ENCODE data around the gene LRRC75B. TPM values are rescaled to one million over a fixed set of nuclear protein-coding genes. Genes with fewer than 3 reads are reported as not detected.

LRRC75B gene
- total RNA-seq, 1 donor from 2014 or later = 5.6 TPM

DNA sequence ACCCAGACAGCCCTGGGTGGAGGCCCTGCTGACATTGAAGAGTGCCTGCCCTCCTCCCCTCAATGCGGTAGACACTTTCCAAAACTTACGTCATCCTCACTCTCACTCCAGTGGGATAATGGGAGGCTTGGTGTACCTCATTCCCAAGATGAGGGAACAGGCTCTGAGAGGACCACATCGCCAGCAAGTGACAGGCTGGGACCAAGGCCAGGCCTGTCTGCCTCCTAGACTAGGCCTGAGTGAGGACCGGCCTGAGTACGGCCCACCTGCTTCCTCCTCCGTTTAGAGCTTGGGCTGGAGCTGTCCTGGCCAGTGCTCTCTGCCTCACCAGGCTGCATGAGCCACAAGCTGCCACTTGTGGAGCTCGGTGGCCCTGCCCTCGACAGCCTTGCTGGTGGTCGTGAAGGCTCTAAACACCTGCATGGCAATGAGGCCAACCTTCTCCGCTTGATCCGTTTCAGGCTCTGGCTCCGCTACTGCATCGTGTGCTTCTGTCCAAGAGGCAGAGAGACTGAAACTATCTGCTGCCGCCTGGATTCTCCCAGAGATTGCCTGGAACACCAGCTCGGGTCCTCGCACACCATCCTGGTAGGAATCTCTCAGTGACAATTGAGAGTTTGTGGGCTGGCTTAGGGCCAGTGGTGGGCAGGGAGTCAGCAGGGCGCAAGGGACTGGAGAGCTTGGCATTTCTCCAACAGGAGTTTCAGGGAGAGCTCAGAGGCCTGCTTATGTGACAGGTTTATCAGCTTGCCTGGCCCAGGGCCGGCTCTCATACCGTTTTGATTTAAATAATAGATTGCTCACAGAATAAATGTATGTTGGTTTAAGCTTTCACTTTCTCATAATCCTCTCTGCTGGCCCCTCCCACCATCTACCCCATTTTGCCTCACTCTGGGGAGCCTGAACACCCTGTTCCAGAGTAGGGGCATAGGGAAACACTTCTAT, 9.4 kb downstream of the LRRC75B start:
- H3K27ac ChIP-seq (replicated peaks) = peak overlapping the region; percentile 71
- TF ChIP-seq, protein P1, sequence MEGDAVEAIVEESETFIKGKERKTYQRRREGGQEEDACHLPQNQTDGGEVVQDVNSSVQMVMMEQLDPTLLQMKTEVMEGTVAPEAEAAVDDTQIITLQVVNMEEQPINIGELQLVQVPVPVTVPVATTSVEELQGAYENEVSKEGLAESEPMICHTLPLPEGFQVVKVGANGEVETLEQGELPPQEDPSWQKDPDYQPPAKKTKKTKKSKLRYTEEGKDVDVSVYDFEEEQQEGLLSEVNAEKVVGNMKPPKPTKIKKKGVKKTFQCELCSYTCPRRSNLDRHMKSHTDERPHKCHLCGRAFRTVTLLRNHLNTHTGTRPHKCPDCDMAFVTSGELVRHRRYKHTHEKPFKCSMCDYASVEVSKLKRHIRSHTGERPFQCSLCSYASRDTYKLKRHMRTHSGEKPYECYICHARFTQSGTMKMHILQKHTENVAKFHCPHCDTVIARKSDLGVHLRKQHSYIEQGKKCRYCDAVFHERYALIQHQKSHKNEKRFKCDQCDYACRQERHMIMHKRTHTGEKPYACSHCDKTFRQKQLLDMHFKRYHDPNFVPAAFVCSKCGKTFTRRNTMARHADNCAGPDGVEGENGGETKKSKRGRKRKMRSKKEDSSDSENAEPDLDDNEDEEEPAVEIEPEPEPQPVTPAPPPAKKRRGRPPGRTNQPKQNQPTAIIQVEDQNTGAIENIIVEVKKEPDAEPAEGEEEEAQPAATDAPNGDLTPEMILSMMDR (IDR thresholded peaks at IDR 0.05; ENCODE audit: borderline replicate concordance) = no peak
- H3K4me3 ChIP-seq = peak overlapping the region; percentile 39
- H3K27me3 ChIP-seq (ENCODE audit: low read depth) = no peaks in the 10 kb centered on the region
- H3K36me3 ChIP-seq = peaks cover 3% of the 10 kb centered on the region
- peaks cover 22% of the 10 kb centered on the region for H3K4me1 ChIP-seq
- intact Hi-C loops (cut with micrococcal nuclease) = no loop called here
- H3K9me3 ChIP-seq (replicated peaks) = no peaks in the 10 kb centered on the region
- DNase-seq = no peak

DNA sequence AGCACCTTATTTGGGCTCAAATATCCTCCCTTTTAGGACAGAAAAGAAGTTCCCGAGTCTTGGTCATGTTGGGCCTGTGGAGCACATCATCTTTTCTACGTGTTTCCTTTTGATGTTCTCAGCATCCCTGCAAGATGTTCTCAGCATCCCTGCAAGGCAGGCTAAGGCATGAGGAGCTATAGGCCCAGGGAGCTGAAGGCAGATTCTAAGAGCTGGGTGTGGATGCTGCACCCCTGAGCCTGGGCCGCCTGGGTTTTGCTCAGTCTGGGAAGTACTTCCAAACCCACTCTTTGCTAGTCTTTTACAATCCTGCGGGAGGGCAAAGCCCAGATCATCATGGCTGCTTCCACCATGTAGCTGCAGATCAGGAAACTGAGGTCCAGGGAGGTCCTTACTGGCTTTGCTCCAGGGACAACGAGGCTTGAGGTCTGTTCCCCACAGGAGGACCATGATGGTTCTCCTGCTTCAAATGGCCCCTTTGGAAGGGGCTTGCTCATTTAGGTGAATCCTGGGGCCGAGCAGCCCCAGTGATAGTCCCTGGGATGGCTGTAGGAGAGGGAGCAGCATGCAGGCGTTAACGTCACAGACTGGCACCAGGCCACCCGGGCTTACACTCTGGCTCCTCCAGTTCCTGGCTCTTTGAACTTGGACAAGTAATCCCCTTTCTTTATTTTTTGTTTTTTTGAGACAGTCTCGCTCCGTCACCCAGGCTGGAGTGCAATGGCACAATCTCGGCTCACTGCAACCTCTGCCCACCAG, 10.6 kb downstream of the LRRC75B start:
- Histone ChIP-seq H3K4me3 (no peak overlapping the region), H3K9me3 (replicated peaks) (no peaks in the 10 kb centered on the region), H3K27ac (replicated peaks) (no peak overlapping the region), H3K36me3 (peaks cover 8% of the 10 kb centered on the region), H3K27me3 (ENCODE audit: low read depth) (no peaks in the 10 kb centered on the region), H3K4me1 (peaks cover 22% of the 10 kb centered on the region)
- intact Hi-C loops (cut with micrococcal nuclease) = no loop called here
- TF ChIP-seq, protein P1 (IDR thresholded peaks at IDR 0.05; ENCODE audit: borderline replicate concordance) = no peak
- DNase-seq = no peak

DNA sequence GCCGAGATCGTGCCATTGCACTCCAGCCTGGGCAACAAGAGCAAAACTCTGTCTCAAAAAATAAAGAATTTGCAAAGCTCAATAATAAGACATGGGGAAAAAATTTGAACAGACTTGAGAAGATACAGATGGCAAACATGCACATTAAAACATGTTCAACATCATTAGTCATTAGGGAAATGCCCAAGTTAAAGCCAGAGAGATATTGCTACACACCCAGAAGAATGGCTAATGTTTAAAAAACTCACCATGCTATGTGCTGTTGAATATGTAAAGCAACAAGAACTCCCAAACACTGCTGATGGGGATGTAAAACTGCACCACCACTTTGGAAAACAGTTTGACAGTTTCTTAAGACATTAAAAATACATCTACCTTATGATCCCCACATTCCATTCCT, 12.6 kb downstream of the LRRC75B start:
- Histone ChIP-seq H3K27ac (replicated peaks) (no peak overlapping the region), H3K4me1 (peaks cover 22% of the 10 kb centered on the region), H3K36me3 (peaks cover 18% of the 10 kb centered on the region), H3K4me3 (no peak overlapping the region), H3K27me3 (ENCODE audit: low read depth) (no peaks in the 10 kb centered on the region), H3K9me3 (replicated peaks) (no peaks in the 10 kb centered on the region)
- no peak for DNase-seq
- TF ChIP-seq, protein P1 (IDR thresholded peaks at IDR 0.05; ENCODE audit: borderline replicate concordance) = no peak
- intact Hi-C loops (cut with micrococcal nuclease) = no loop called here

DNA sequence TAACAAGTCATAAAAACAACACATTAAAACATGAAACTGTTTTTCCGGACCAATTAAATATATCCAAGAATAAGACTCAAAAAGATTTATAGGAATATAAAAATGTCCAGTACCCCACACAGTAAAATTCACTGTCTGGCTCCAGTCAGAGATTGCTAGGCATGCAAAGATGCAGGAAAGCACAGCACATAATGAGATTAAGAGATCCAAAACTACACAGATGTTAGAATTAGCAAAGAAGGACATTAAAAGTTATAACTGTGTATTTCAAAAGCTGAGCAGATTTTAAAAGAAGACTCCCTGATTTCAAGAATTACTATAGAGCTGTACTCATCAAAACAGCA, 13.6 kb downstream of the LRRC75B start:
- Histone ChIP-seq H3K9me3 (replicated peaks) (no peaks in the 10 kb centered on the region), H3K27me3 (ENCODE audit: low read depth) (no peaks in the 10 kb centered on the region), H3K27ac (replicated peaks) (no peak overlapping the region), H3K4me3 (no peak overlapping the region), H3K4me1 (peaks cover 16% of the 10 kb centered on the region), H3K36me3 (peaks cover 28% of the 10 kb centered on the region)
- TF ChIP-seq, protein P1 (IDR thresholded peaks at IDR 0.05; ENCODE audit: borderline replicate concordance) = no peak
- intact Hi-C loops (cut with micrococcal nuclease) = no loop called here
- no peak for DNase-seq

DNA sequence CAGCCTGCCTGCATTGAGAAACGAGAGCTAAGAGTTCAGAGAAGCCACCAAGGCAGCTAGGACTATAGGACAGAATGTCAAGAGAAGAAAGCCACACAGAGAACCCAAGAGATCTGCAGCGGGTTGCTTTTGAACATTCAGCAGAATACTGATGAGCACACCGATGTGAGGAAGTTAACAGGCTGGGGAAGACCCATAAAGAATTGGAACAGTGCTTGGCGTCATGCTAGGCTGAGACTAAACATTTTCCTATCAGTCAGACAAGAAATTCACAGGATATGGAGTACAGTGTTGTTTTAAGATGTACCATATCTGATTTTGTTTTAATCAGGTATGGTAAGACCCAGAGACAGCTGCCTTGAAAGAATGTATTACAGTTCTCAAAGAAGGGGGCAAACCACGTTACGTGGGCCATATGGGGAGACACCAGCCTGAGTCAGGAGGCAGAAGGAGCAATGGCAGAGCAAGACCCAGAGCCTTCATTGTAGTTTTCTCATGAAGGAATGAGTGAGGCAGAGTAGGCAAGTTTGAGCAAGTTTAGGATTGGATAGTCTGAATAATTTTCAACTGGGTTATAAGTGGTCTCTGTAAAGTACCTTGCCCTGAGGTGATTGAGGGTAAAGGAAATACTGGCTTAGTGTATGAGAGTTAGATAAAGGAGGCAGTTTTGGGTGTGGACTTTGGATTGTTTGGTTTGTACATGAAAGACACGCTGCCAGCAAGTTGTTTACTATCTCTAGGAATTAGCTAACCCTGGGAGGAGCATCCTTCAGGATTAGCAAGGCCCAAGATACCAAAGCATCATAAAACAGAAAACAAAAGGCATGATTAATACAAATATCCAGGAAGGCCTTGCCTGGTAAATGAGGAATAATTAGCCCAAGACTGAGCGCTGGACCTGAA, 14.3 kb downstream of the LRRC75B start:
- TF ChIP-seq, protein P1 (IDR thresholded peaks at IDR 0.05; ENCODE audit: borderline replicate concordance) = no peak
- intact Hi-C loops (cut with micrococcal nuclease) = no loop called here
- no peak for DNase-seq
- H3K36me3 ChIP-seq = peaks cover 34% of the 10 kb centered on the region
- H3K27me3 ChIP-seq (ENCODE audit: low read depth) = no peaks in the 10 kb centered on the region
- H3K4me1 ChIP-seq = peaks cover 10% of the 10 kb centered on the region
- no peaks in the 10 kb centered on the region for H3K9me3 ChIP-seq (replicated peaks)
- no peak overlapping the region for H3K27ac ChIP-seq (replicated peaks)
- no peak overlapping the region for H3K4me3 ChIP-seq
